ENCODE data around the gene CEMIP. TPM values are rescaled to one million over a fixed set of nuclear protein-coding genes. Genes with fewer than 3 reads are reported as not detected.

Gene CEMIP
- total and polyA plus RNA-seq, 2 of the 8 experiments (the other 6 are each of a cell fraction or from before 2014, with no cell fraction given) = 0.11 to 0.60 TPM

- no peak overlapping the region for H3K27ac ChIP-seq (ENCODE audit: low read depth, low read length)
- peaks cover under 1 to 2% of the 10 kb centered on the region in 2 experiments for H4K20me1 ChIP-seq (replicated peaks in 1 of 2; ENCODE audit: control insufficient read depth in 1 of 2, insufficient read depth in 2 of 2, low read length in 2 of 2)
- no peaks in the 10 kb centered on the region; a peak in 1 of 8 replicates for H3K36me3 ChIP-seq (ENCODE audit: control insufficient read depth in 2 of 4, insufficient read depth in 4 of 4, low read length in 3 of 4)
- H3K4ac ChIP-seq (replicated peaks; ENCODE audit: insufficient read length, low read depth, low read length) = no peak overlapping the region
- no peak overlapping the region for H3K4me3 ChIP-seq (ENCODE audit: extremely low read depth in 1 of 4, insufficient read depth in 2 of 4, low read depth in 3 of 4, low read length in 4 of 4)
- no peak overlapping the region for H2BK120ac ChIP-seq (replicated peaks; ENCODE audit: low read depth, low read length)
- no peak overlapping the region for H3K9ac ChIP-seq (replicated peaks in 1 of 4; ENCODE audit: extremely low read depth in 1 of 4, low read depth in 3 of 4, low read length in 3 of 4)
- no peak overlapping the region for H3K56ac ChIP-seq (replicated peaks; ENCODE audit: insufficient read length, low read depth, low read length)
- H2AK5ac ChIP-seq (ENCODE audit: low read depth, low read length) = no peak overlapping the region
- H3K79me2 ChIP-seq (ENCODE audit: control insufficient read depth in 1 of 2, insufficient read depth in 2 of 2, low read length in 2 of 2) = peaks cover 21 to 35% of the 10 kb centered on the region in 2 experiments
- no peak overlapping the region for H2BK5ac ChIP-seq (ENCODE audit: low read depth, low read length)
- no peak overlapping the region for H2BK20ac ChIP-seq (ENCODE audit: low read length)
- H3K79me1 ChIP-seq (ENCODE audit: low read depth, low read length) = peaks cover 5% of the 10 kb centered on the region
- no peak overlapping the region for H2BK12ac ChIP-seq (ENCODE audit: low read depth, low read length)
- H3K18ac ChIP-seq (ENCODE audit: extremely low read depth, low read length) = no peak overlapping the region
- no peak for FAIRE-seq
- no peaks in the 10 kb centered on the region for H3K9me3 ChIP-seq (ENCODE audit: insufficient read depth in 2 of 2, low read depth in 1 of 2, low read length in 1 of 2)
- H4K91ac ChIP-seq (replicated peaks; ENCODE audit: insufficient read length, low read length) = no peak overlapping the region
- no peak overlapping the region for H4K5ac ChIP-seq (ENCODE audit: insufficient read length, low read depth, low read length)
- ChIA-PET CTCF (ENCODE audit: partially characterized antibody) (interaction anchor here (0.8 to 2.5 kb wide), 6 partner anchors 9 to 275 kb away, joined by 3 to 8 read pairs (median 4); no protein-coding TSS in a partner anchor), POLR2A (ENCODE audit: partially characterized antibody) (interaction anchor here (1.3 to 2.9 kb wide), 2 partner anchors 11 kb away, joined by 6 to 10 read pairs; no protein-coding TSS in a partner anchor)
- H3K14ac ChIP-seq (ENCODE audit: insufficient read length) = no peak overlapping the region
- peaks cover 0 to 4% (median 2%) of the 10 kb centered on the region in 4 experiments; a peak in 2 of 7 replicates for H3K4me1 ChIP-seq (replicated peaks in 1 of 4; ENCODE audit: control insufficient read depth in 3 of 4, insufficient read depth in 4 of 4, low read length in 3 of 4)
- H3K23ac ChIP-seq (ENCODE audit: insufficient read length) = no peak overlapping the region
- H2AFZ ChIP-seq (ENCODE audit: low read length) = no peak overlapping the region
- H2BK15ac ChIP-seq (ENCODE audit: low read length) = no peak overlapping the region; the same call in 1 of the 2 replicates
- 82% methylated on average over 1 of the region's 1 CpG; no CpG with 5 or more reads in 1 of the 2 experiments for WGBS, 2 experiments (ENCODE audit: extremely low coverage in 1 of 2, insufficient coverage in 1 of 2, insufficient read length in 1 of 2, insufficient replicate concordance in 2 of 2, low coverage in 1 of 2, low lambda C conversion rate in 2 of 2, missing lambda C conversion rate in 1 of 2)
- no peak for DNase-seq (ENCODE audit: low read depth in 1 of 2, low spot score in 2 of 2)
- peaks cover 4% of the 10 kb centered on the region for H3K23me2 ChIP-seq (ENCODE audit: low read depth, low read length)
- H3K27me3 ChIP-seq (replicated peaks in 1 of 4; ENCODE audit: control insufficient read depth in 3 of 4, extremely low read depth in 1 of 4, insufficient read depth in 3 of 4, low read length in 3 of 4) = no peaks in the 10 kb centered on the region
- no peak overlapping the region for H4K8ac ChIP-seq (ENCODE audit: extremely low read depth, insufficient read depth, low read length)
- no peak overlapping the region for H3K4me2 ChIP-seq (ENCODE audit: insufficient read depth in 1 of 2, low read depth in 2 of 2, low read length in 2 of 2)
- TF ChIP-seq CEBPB (IDR thresholded peaks at IDR 0.05; ENCODE audit: low read depth, low read length) = no peak
- no peak for TF ChIP-seq CBX8 (IDR thresholded peaks at IDR 0.05; ENCODE audit: borderline replicate concordance, low read depth, low read length)
- TF ChIP-seq ATF2 (IDR thresholded peaks at IDR 0.05; ENCODE audit: low read length) = no peak
- no peak for TF ChIP-seq EGR1 (IDR thresholded peaks at IDR 0.05; ENCODE audit: borderline replicate concordance, low read depth, low read length)
- no peak for TF ChIP-seq CREB1 (IDR thresholded peaks at IDR 0.05)
- no peak for TF ChIP-seq MAFK (IDR thresholded peaks at IDR 0.05; ENCODE audit: low read depth, low read length)
- TF ChIP-seq POLR2A (IDR thresholded peaks at IDR 0.05; ENCODE audit: control extremely low read depth in 1 of 2, low read depth in 2 of 2, low read length in 2 of 2) = no peak
- TF ChIP-seq EZH2 (IDR thresholded peaks at IDR 0.05; ENCODE audit: low read depth, low read length, severe bottlenecking) = no peak
- TF ChIP-seq SIN3A (conservative IDR thresholded peaks at IDR 0.05 in 1 of 2, IDR thresholded peaks at IDR 0.05 in 1 of 2; ENCODE audit: low read depth in 1 of 2, low read length in 2 of 2) = no peak
- no peak for TF ChIP-seq GTF2F1 (IDR thresholded peaks at IDR 0.05; ENCODE audit: borderline replicate concordance, low read depth, low read length)
- TF ChIP-seq HDAC2 (IDR thresholded peaks at IDR 0.05; ENCODE audit: borderline replicate concordance in 1 of 2, low read depth in 2 of 2, low read length in 2 of 2) = no peak
- no peak for TF ChIP-seq RNF2 (IDR thresholded peaks at IDR 0.05; ENCODE audit: borderline replicate concordance, low read depth, low read length, missing control alignments, poor library complexity, severe bottlenecking)
These were observed 211.8 kb downstream of the CEMIP start for GRCh38 chr15:80990955-80991354.
